Caco-2 (cell line): ENCODE data around the gene EFTUD2. TPM values are rescaled to one million over a fixed set of nuclear protein-coding genes. Genes with fewer than 3 reads are reported as not detected.

Experiments
- BruUV-seq: library from RNA; stranded (reverse); fragments of 400-500 nt; replicated peaks from 2 replicates; lab custom pipeline; 2021; lab: Mats Ljungman, UMichigan
- CTCF ChIA-PET: fragments of 300-600 bp; sonication (Branson Sonifier 250); formaldehyde crosslinking; loops from one replicate; lab custom pipeline; 2022; ENCODE audit warnings: antibody characterized with exemption; lab: Charles Lee
- POLR2A ChIA-PET: fragments of 300-600 bp; sonication (Branson Sonifier 250); formaldehyde crosslinking; loops from one replicate; lab custom pipeline; 2022; ENCODE audit warnings: antibody characterized with exemption; lab: Charles Lee
- DNase-seq, 2 experiments: peaks; one replicate each; pipeline versions ENCODE4 v3.0.0 to v3.0.0-alpha.2; 2020 to 2022
- H3K27me3 ChIP-seq: replicated peaks from 2 replicates; pipeline ENCODE4 v1.6.0; 2011; ENCODE audit warnings: low read length; ENCODE audit not compliant: control insufficient read depth, insufficient read depth
- H3K36me3 ChIP-seq: 2 replicates; pipeline ENCODE4 v1.5.1; 2011; ENCODE audit warnings: low read length; ENCODE audit not compliant: control insufficient read depth, insufficient read depth
- H3K4me1 ChIP-seq: fragments of 250-450 bp; sonication (Bioruptor Pico); 2 replicates; pipeline ENCODE4 v1.5.1; 2020; ENCODE audit warnings: mild to moderate bottlenecking
- H3K4me3 ChIP-seq: 2 replicates; pipeline ENCODE4 v1.5.1; 2011; ENCODE audit warnings: low read depth, mild to moderate bottlenecking, control low read depth, low read length
- H3K9me3 ChIP-seq: fragments of 250-450 bp; sonication (Bioruptor Pico); 2 replicates; pipeline ENCODE4 v1.5.1; 2020; ENCODE audit warnings: mild to moderate bottlenecking, moderate library complexity
- H3K27ac Mint-ChIP-seq: one replicate; pipeline ENCODE4 v1.8.0; 2022; ENCODE audit warnings: mixed read lengths; ENCODE audit not compliant: unreplicated experiment
- H3K27me3 Mint-ChIP-seq: one replicate; pipeline ENCODE4 v1.8.0; 2022; ENCODE audit warnings: mixed read lengths; ENCODE audit not compliant: insufficient read depth, unreplicated experiment
- H3K36me3 Mint-ChIP-seq: one replicate; pipeline ENCODE4 v1.8.0; 2022; ENCODE audit warnings: mild to moderate bottlenecking, mixed read lengths; ENCODE audit not compliant: insufficient read depth, unreplicated experiment
- H3K4me1 Mint-ChIP-seq: one replicate; pipeline ENCODE4 v1.8.0; 2022; ENCODE audit warnings: low read depth, mixed read lengths; ENCODE audit not compliant: unreplicated experiment
- H3K4me3 Mint-ChIP-seq: one replicate; pipeline ENCODE4 v1.8.0; 2022; ENCODE audit warnings: mild to moderate bottlenecking, moderate library complexity, mixed read lengths; ENCODE audit not compliant: unreplicated experiment
- H3K9me3 Mint-ChIP-seq: one replicate; pipeline ENCODE4 v1.8.0; 2022; ENCODE audit warnings: mixed read lengths; ENCODE audit not compliant: unreplicated experiment
- intact Hi-C: fragments of 100-400 bp; cut with micrococcal nuclease; formaldehyde crosslinking; loops from one replicate; pipeline ENCODE4 v1.10.0; 2022; ENCODE audit not compliant: unreplicated experiment
- total RNA-seq: library from RNA; stranded (reverse); gene quantifications from 2 replicates; pipeline ENCODE4 v1.2.3, GENCODE V29; 2022
- TF ChIP-seq, protein P1 (sequence below), 2 experiments: fragments of 200-600 bp in 1 of 2; IDR thresholded peaks; 1 replicate in 1 of 2; 2 replicates in 1 of 2; pipeline versions ENCODE4 v1.5.1 to v1.8.0; 2011 to 2022; ENCODE audit warnings: antibody characterized with exemption in 1 of 2, control low read depth in 1 of 2, inconsistent platforms in 1 of 2, low read depth in 1 of 2, low read length in 1 of 2, mild to moderate bottlenecking in 1 of 2, moderate library complexity in 1 of 2; ENCODE audit not compliant: insufficient read depth in 1 of 2, severe bottlenecking in 1 of 2, unreplicated experiment in 1 of 2

Gene EFTUD2
- total RNA-seq, 1 experiment from 2014 or later, result 175 TPM

DNA sequence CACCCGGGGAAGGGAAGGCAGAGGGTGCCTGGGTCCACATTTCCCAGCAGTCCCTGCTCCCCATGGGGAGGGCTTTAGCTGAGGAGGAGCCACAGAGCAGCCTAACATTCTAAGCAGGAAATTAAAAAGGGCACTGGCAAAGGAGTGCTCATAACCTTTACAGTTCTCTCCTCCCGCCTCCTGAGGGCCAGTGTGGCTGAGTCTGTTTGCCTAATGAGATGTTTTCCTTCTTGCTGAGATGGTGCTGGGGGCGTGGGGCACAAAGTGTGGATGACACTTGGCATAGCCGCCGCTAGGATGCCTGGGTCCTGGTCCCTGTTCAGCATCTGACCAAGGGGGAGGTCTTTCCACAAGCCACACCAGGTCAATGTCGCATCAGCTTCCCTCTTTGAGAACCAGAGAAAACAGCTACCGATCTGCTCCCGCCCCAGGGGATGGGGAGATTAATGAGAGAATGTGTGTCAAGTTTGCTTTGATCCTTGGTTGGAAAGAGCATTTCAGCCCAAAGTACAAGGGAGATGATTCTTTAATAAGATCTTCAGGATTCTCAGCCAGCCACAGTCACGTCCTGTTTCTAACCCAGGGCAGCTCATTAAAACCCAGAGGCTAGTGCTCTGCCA lies 42.6 kb upstream of the EFTUD2 start:
- no TSS peak for BruUV-seq
- POLR2A ChIA-PET, result interaction anchor here (0.5 kb wide), 1 partner anchor 417 kb away, joined by 5 read pairs; no protein-coding TSS in a partner anchor
- peak; percentile 47 to 58 for DNase-seq
- H3K9me3 ChIP-seq, result no peaks in the 10 kb centered on the region; the same call in 1 of the 2 replicates
- TF ChIP-seq, protein P1, sequence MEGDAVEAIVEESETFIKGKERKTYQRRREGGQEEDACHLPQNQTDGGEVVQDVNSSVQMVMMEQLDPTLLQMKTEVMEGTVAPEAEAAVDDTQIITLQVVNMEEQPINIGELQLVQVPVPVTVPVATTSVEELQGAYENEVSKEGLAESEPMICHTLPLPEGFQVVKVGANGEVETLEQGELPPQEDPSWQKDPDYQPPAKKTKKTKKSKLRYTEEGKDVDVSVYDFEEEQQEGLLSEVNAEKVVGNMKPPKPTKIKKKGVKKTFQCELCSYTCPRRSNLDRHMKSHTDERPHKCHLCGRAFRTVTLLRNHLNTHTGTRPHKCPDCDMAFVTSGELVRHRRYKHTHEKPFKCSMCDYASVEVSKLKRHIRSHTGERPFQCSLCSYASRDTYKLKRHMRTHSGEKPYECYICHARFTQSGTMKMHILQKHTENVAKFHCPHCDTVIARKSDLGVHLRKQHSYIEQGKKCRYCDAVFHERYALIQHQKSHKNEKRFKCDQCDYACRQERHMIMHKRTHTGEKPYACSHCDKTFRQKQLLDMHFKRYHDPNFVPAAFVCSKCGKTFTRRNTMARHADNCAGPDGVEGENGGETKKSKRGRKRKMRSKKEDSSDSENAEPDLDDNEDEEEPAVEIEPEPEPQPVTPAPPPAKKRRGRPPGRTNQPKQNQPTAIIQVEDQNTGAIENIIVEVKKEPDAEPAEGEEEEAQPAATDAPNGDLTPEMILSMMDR (IDR thresholded peaks at IDR 0.05; ENCODE audit: insufficient read depth in 1 of 2, low read depth in 1 of 2, low read length in 1 of 2, severe bottlenecking in 1 of 2, unreplicated experiment in 1 of 2), result no peak
- peaks cover 30% of the 10 kb centered on the region for H3K4me1 ChIP-seq
- no peaks in the 10 kb centered on the region; the same call in 1 of the 2 replicates for H3K36me3 ChIP-seq
- peak overlapping the region; percentile 22 for H3K4me3 Mint-ChIP-seq
- CTCF ChIA-PET, result interaction anchor here (0.7 to 2.0 kb wide), 2 partner anchors 21 to 24 kb away, joined by 4 to 5 read pairs; no protein-coding TSS in a partner anchor
- H3K27me3 ChIP-seq, result no peaks in the 10 kb centered on the region
- peaks cover 75% of the 10 kb centered on the region for H3K36me3 Mint-ChIP-seq
- no peak overlapping the region for H3K4me3 ChIP-seq
- intact Hi-C loops, result no loop called here
- no peaks in the 10 kb centered on the region for H3K9me3 Mint-ChIP-seq
- H3K27ac Mint-ChIP-seq, result peak overlapping the region; percentile 91
- peaks cover 36% of the 10 kb centered on the region for H3K4me1 Mint-ChIP-seq
- no peaks in the 10 kb centered on the region for H3K27me3 Mint-ChIP-seq

DNA sequence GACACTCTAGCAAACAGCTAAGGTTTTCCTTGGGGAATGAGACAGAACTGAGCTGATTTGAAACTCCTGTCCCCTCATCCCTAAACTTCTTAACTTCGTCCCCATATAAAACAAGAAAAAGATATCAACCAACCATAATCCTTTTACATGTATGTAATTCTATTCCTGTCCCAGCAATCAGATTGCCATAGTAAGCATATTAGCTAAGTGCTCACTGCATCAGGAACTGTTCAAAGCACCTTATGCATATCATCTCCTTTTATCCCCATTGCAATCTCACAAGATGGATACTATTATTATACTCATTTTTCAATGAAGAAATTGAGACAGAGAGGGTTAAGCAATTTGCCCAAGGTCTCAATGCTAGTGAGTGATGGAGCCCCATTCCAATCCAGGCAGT lies 41.5 kb upstream of the EFTUD2 start:
- H3K4me3 ChIP-seq, result no peak overlapping the region
- POLR2A ChIA-PET, result interaction anchor here (0.6 to 0.8 kb wide), 2 partner anchors 71 to 120 kb away, joined by 4 to 8 read pairs; no protein-coding TSS in a partner anchor
- TSS peak; percentile 80 for BruUV-seq
- Mint-ChIP-seq H3K4me1 (peaks cover 36% of the 10 kb centered on the region), H3K9me3 (no peaks in the 10 kb centered on the region), H3K27me3 (no peaks in the 10 kb centered on the region), H3K27ac (peak overlapping the region; percentile 91), H3K4me3 (peak overlapping the region; percentile 56), H3K36me3 (peaks cover 79% of the 10 kb centered on the region)
- peaks cover 30% of the 10 kb centered on the region for H3K4me1 ChIP-seq
- TF ChIP-seq, protein P1 (IDR thresholded peaks at IDR 0.05; ENCODE audit: insufficient read depth in 1 of 2, low read depth in 1 of 2, low read length in 1 of 2, severe bottlenecking in 1 of 2, unreplicated experiment in 1 of 2), result no peak
- no peaks in the 10 kb centered on the region; the same call in 1 of the 2 replicates for H3K9me3 ChIP-seq
- DNase-seq, result no peak
- H3K36me3 ChIP-seq, result no peaks in the 10 kb centered on the region; the same call in 1 of the 2 replicates
- intact Hi-C loops, result no loop called here
- CTCF ChIA-PET, result interaction anchor here (0.5 to 1.4 kb wide), 2 partner anchors 12 to 27 kb away, joined by 3 to 5 read pairs; partner anchors contain the start of gene C1QL1
- H3K27me3 ChIP-seq, result no peaks in the 10 kb centered on the region

DNA sequence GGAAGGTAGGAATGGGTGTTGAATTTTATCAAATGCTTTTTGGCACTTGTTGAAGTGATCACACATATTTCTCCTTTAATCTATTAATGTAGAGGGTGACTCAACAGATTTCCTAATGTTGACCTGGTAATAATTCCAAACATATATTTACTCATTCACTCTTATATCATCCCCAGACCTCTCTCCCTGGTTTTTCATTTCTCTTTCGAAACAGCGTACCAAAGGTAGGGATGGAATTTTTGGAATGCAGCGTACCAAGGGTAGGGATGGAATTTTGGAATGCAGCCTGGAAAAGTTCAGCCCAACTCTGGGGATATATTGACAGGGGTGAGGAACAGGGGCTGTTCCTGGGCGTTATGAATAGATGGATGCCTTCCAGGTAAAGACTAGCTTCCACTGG lies 41.1 kb upstream of the EFTUD2 start:
- Histone ChIP-seq H3K36me3 (no peaks in the 10 kb centered on the region; the same call in 1 of the 2 replicates), H3K27me3 (no peaks in the 10 kb centered on the region), H3K4me3 (no peak overlapping the region), H3K4me1 (peaks cover 30% of the 10 kb centered on the region), H3K9me3 (no peaks in the 10 kb centered on the region; the same call in 1 of the 2 replicates)
- no peaks in the 10 kb centered on the region for H3K9me3 Mint-ChIP-seq
- H3K4me3 Mint-ChIP-seq, result peak overlapping the region; percentile 56
- peak; percentile 66 to 67 for DNase-seq
- H3K36me3 Mint-ChIP-seq, result peaks cover 82% of the 10 kb centered on the region
- CTCF ChIA-PET, result interaction anchor here (0.6 to 1.4 kb wide), 2 partner anchors 13 to 43 kb away, joined by 5 read pairs; no protein-coding TSS in a partner anchor
- TF ChIP-seq, protein P1 (IDR thresholded peaks at IDR 0.05; ENCODE audit: insufficient read depth in 1 of 2, low read depth in 1 of 2, low read length in 1 of 2, severe bottlenecking in 1 of 2, unreplicated experiment in 1 of 2), result no peak
- no TSS peak for BruUV-seq
- peaks cover 36% of the 10 kb centered on the region for H3K4me1 Mint-ChIP-seq
- POLR2A ChIA-PET, result interaction anchor here (0.6 to 0.8 kb wide), 2 partner anchors 71 to 120 kb away, joined by 4 to 8 read pairs; no protein-coding TSS in a partner anchor
- intact Hi-C loops, result no loop called here
- H3K27ac Mint-ChIP-seq, result peak overlapping the region; percentile 91
- H3K27me3 Mint-ChIP-seq, result no peaks in the 10 kb centered on the region
